HG03342 (cell line): Measurements from ENCODE around the gene CTTNBP2.

Source experiments
- ATAC-seq: cut with Tn5 transposase; IDR thresholded peaks from one replicate; pipeline ENCODE4 v1.9.1; 2021; ENCODE audit warnings: mild to moderate bottlenecking, moderate library complexity; ENCODE audit not compliant: unreplicated experiment

The CTTNBP2 gene, protein sequence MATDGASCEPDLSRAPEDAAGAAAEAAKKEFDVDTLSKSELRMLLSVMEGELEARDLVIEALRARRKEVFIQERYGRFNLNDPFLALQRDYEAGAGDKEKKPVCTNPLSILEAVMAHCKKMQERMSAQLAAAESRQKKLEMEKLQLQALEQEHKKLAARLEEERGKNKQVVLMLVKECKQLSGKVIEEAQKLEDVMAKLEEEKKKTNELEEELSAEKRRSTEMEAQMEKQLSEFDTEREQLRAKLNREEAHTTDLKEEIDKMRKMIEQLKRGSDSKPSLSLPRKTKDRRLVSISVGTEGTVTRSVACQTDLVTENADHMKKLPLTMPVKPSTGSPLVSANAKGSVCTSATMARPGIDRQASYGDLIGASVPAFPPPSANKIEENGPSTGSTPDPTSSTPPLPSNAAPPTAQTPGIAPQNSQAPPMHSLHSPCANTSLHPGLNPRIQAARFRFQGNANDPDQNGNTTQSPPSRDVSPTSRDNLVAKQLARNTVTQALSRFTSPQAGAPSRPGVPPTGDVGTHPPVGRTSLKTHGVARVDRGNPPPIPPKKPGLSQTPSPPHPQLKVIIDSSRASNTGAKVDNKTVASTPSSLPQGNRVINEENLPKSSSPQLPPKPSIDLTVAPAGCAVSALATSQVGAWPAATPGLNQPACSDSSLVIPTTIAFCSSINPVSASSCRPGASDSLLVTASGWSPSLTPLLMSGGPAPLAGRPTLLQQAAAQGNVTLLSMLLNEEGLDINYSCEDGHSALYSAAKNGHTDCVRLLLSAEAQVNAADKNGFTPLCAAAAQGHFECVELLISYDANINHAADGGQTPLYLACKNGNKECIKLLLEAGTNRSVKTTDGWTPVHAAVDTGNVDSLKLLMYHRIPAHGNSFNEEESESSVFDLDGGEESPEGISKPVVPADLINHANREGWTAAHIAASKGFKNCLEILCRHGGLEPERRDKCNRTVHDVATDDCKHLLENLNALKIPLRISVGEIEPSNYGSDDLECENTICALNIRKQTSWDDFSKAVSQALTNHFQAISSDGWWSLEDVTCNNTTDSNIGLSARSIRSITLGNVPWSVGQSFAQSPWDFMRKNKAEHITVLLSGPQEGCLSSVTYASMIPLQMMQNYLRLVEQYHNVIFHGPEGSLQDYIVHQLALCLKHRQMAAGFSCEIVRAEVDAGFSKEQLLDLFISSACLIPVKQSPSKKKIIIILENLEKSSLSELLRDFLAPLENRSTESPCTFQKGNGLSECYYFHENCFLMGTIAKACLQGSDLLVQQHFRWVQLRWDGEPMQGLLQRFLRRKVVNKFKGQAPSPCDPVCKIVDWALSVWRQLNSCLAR (N-terminal part only)

DNA sequence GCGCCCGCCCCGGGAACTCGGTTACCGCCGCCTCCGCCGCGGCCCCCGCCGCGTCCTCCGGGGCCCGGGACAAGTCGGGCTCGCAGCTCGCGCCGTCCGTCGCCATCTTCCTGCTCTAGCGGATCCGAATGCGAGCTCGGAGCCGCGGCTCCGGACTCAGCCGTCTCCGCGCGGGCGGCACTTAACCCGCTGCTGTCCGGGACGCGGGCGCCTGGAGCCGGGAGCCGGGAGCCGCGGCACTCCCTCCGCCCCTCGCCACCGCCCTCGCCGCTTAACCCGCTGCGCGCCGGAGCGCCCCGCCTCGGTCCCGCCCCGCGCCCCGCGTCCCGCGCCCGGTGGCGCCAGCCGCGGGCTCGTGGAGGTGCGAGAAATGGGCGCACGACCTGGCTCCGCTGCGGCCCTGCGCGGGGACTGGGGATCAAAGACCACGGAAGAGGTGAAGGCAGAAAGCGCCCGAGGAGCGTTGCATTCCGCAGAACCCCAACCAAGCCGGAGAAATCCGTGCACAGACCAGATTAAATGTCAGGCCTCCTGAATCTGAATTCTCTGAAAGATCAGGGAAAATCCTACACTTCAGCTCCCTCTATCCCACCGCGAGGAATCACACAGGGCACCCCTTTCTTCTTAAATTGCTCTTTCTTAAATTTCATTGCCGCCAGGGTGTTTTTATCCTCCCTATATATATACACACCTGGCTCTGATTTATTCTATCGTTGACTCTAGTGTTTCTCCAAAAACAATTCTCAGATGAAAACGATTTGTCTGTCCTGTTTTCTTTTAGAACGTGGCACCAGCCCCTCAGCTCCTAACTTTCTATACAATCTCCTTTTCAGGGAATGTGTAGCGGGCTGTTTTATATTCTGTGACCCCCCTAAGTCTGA, at the start of gene CTTNBP2:
Gene CTTNBP2 (minus strand): TSS at position 132 of the 881 bp plus-strand sequence. CDS start 26 bp downstream, at position 106.
- no peak for ATAC-seq

DNA sequence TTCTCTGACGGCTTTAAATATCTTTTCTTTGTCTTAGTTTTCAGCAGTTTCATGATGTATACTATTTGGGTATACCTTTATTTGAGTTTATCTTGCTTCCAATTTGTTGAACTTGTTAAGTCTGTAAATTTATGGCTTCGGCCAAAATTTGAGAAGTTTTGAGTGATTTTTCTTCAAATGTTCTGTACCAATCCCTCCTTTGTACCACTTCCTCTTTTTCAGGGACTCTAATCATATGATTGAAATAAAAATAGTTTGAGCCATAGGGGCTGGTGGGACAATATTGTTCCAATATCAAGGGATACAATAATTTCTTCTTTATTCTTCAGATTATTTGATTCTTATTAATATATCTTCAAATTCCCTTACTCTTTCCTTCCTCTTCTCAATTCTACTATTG, 43.1 kb upstream of the CTTNBP2 start:
- ATAC-seq: no peak

DNA sequence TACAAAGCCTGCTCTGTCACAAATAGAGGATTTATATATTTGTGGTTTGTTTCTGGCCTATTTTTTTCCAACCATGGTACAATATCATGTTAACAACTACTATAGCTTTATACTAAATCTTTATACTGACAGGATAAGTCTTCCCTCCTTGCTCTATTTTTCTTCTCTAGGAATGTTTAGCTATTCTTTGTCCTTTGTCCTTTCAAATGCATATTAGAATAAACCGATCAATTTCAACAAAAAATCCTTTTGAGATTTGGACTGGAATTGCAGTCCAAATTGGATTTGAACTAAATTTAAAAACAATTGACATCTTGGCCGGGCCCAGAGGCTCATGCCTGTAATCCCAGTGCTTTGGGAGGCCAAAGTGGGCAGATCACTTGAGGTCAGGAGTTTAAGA, 39.2 kb upstream of the CTTNBP2 start:
- ATAC-seq: no peak

DNA sequence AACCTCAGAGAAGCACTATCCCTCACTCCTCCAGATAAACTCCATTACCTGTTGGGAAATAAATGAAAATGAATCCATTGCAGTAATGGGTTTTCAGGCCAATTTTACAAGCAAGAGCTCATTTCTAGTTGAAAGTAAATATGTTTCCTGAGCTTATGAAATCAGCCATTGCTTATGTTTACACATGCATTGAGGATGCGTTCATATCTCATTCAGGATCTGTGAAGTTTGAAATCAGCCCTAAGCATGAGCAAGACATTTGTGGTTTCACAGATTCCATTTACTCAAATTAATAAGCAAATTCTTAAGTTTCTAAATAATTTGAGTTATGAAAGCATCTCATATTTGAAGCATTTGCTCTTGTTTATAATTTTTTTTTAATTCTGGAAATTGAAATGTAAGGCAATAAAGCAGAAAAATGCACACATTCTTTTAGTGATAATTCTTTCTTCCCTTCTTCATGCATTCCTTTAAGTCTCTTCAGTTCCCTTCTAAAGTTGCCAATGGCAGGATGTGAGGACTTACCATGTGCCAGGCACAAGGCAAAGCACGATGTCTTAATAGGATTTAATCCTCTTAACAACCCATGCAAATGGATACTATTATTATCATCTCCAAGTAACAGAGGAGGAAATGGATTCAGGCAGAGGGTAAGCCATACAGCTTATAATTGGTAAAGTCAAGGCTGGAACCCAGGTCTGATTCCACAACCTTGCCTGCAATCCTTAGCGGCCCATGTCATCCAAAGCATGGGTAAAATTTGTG, 35.0 kb upstream of the CTTNBP2 start:
- no peak for ATAC-seq

DNA sequence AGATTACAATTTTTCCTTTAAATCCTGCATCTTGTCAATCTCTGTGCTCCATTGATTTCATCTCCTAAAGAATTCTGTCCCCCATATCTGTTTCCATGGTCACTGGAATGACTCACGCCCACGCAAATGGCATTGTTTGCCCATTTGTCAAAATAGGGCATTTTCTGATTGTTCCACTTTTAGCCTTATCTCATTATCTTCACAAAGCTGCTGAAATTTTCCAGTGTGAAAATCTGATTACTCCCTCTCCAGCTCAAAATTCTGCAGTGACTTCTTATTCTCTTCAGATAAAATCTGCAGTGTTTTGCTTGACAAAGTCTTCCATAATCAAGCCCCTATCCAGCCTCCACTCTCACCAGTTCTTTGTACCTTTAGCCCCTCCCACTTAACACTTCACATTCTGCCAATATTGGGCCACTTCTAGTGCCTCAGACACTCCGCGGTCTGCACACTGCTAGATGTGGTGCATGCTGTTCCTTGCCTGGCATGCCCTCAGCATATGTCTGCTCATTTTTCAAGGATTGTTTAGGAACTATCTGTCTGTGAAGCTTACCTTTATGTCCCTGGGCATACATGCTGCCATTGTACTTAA, 33.9 kb upstream of the CTTNBP2 start:
- no peak for ATAC-seq

DNA sequence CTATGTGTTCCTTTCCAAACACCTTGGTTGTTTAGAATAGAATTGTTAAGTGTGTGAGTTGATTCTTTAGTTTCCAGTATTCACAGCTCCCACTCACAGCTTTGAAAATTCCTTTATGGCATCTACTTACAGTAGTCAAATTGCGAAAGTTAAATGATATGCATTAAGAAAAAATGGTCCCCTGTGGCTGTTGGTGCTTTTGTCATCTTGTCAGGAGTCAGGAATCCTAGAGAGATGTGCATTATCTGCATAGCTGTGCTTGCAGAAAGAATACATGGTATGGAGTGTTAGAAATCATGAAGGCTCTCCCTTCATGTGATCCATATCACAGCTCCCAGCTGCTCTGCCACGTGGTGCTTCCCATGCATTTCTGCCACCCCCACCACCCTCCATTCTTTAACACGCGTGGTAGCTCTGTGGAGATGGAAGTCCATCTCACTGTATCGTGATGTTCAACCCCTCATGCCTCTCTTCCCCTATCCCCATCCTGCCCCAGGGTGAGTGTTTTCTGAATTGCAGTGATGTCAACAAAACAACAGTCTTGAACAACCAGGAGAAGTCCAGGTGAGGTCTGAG, 29.2 kb upstream of the CTTNBP2 start:
- ATAC-seq: no peak

DNA sequence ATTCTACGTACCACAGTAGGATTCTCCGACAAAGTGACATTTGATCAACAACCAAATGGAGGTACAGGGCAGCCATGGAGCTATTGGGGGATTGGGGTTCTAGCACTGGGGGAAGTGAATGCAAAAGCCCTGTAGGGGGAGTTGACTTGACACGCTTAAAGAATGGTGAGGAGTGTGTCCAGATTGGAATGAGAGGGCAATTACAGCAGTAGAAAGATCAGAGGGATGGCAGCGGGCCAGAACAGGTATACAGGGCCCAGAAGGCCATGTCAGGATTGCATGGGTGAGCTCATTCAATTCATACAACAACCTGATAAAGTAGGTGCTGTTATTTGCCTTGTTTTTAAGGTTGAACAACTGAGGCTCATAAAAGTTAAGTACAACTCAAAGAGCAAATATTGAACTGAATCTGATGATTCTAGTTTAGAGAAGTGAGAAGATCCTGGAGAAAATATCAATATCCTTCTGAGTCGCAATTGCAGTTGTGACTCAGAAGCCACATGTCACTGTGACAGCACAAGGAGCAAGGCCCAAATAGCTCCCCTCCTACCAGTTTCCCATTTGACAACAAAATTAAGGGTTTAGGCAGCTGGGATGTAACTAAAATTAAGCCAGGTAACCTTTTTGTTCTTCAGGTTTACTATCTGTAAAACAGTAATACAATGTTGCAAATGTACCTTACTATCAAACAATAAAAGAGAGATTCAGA, 28.0 kb upstream of the CTTNBP2 start:
- no peak for ATAC-seq

DNA sequence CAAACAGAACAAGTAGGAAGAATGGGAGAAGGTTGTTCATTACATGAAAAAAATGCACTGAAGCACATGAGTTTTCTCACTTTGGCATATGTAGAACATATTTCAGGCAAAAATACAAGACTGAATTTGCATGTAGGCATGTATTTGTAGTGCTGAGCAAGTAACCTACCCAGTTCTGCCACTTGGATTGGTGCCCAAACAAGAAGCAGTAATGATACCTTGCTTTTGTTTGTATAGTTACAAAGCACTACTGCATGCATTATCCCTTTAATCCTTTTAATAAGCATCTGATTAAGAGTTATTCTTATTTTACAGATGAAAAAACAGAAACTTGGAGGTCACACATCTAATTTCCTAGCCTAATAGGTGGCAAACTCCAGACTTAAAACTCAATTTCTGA, 23.1 kb upstream of the CTTNBP2 start:
- no peak for ATAC-seq

DNA sequence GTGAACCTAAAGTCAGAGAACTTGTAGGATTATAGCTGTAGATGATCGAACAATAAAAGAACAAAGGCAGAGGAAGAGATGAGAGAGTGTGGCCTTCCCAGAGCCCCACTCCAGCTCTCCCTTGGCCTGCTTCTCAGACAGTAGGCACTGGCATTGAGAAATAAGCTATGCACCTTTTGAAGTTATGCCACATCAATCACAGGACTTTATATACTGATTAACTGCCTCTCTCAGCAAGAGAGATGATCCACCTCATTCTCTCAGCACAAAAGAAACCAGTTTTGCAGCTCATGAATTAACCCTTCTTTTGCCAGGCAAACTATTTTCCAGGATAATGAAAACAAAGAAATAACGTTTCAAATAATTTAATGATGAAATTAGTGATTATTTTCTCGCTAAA, 22.0 kb upstream of the CTTNBP2 start:
- no peak for ATAC-seq

DNA sequence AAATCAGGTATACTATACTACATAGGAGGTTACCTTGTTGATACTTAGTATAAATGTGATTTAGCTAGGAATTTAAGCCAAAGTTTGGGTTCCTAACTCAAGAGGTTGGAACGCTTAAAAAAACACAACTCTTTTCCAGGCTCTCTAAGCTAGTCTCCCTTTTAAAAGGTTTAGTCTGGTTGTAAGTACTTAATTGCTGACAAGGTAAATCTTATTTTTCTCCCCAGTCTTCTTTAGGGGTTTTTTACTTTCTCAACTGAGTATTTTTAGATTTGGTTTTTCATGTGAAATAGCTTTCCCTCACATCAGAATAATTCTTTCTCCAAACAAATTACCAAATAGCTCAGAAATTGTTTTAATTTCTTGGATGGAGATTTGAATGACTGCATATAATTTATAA, 20.8 kb upstream of the CTTNBP2 start:
- ATAC-seq: no peak

DNA sequence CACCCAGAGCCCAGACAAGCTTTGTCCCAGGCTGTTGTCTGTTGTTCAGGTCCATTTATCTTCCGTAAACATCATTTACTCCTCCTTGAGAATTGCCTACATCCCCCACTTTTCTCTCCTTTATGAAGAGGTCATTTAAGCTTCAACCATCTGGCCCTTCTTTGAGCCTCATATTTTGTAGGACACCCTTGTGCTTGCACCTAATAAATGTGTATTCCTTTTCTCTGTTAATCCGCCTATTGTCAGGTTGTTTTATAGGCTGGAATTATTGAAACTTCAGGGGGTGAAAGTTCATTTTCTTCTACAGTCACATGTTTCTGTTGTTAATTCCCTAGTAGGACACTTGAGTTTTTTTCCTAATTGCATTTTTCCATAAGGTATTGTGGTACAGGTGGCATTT, 19.6 kb upstream of the CTTNBP2 start:
- ATAC-seq: no peak

DNA sequence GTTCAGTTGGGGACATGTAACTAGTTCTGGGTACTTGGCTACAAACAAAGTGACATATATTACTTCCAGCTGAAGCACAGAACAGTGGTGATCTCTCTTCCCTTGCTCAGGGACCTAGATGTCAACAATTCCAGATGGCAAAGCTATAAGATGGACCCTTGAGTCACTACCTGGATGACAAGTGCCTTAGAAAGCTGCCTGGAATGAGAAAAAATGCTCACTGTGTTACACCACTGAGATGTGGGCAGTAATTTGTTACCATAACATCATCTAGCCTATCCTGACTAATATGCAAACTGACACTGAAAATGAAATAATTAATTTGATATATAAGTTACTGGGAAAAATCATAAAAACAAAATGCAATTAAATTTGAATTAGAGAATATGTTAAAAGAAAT, 16.4 kb upstream of the CTTNBP2 start:
- ATAC-seq: no peak

DNA sequence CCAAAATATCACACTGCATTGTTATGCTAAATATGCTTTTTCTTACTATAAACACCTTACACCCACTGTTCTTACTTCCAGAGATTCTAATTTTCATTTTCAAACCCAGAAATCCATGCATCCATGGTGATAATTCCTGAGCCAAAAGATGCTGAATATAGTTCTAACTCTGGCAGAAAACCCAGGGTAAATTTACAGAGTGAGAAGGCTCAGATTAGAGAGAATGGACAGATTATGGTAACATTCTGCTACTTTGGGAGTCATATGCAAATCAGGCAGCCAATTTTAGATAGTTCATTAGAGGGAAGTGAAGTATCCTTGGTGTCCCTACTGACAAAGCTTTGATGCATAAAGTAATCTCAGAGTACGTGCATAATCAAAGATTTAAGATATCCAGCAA, 15.4 kb upstream of the CTTNBP2 start:
- no peak for ATAC-seq

DNA sequence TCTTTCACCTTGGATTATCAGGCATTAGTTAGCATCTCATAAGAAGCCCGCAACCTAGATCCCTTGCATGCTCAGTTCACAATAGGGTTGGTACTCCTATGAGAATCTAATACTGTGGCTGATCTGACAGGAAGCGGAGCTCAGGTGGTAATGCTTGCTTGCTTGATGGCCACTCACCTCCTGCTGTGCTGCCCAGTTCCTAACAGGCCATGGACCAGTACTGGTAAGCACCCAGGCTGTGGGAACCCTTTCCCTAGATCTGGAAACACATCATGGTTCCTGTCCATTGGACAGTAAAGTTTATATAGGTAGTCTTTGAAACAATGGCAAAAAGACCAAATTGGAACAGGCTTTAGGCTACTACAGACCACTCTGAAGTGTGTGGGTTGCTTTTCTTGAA, 9.4 kb upstream of the CTTNBP2 start:
- ATAC-seq: no peak

DNA sequence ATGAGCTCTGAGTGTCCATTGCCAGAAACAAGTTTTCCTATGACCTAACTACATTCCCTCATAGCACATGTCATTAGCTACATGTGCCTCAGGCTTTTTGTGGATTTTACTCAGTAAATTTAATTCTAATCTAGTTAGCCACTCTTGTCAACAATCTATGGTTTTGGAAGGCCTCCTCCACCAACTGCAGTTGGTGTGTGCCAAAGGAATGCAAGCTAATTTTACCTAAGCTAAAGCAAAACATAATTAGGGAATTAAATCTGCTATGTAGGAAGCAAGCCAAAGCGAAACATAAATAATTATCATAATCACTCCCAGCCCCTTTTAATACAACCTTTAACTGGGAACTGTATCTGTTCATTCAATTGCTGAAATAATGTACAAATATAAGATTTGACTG, 3.5 kb upstream of the CTTNBP2 start:
- ATAC-seq: no peak

DNA sequence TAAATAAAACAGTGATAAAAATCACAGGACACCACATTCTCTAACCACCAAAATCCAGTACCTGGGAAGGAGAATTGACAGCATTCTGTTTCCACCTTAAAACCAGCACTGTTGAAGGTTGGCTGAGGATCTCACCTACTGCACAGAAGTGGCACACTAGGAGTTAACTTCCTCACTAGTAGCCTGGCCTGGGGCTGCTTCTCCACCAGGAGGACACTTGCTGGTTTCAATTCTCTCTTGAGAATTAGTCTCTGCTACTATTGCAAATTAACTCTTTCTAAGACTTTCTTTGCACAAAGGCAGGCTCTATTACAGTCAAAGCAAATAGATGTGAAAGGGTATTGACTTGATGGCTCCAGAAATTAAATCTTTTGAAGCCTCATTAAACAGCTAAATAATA, 2.3 kb upstream of the CTTNBP2 start:
- no peak for ATAC-seq

DNA sequence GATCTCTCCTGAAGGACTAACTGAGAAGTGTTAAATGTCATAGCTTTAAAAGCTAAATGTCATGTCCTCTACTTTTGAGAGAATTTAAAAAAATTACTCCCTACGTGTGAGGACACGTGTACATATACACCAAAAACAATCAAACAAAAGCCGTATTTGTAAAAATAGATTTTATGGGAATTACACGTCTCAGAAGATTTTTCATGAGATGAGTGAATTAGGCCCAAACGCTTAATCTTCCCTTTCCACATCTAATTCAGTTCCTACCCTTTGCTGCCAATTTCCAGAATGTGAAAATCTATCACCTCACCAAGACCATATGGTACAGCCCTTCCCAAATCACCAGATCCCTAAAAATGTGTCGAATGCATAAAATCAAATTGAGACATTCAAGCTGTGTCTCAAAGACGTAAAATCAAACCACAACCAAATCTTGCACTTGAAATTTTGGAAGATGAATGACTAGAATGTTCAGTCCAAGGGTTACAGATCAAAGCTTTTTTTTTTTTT, 1.0 kb upstream of the CTTNBP2 start:
- no peak for ATAC-seq
